Panc1 (cell line): Measurements from ENCODE around the gene OR4D1. TPM values are rescaled to one million over a fixed set of nuclear protein-coding genes. Genes with fewer than 3 reads are reported as not detected.

Source experiments
- ATAC-seq: fragments of 200-7000 bp; cut with Tn5 transposase; 2 replicates; pipeline ENCODE4 v1.9.1; 2020; ENCODE audit warnings: mild to moderate bottlenecking, moderate library complexity
- BruUV-seq: library from RNA; stranded (reverse); fragments of 400-500 nt; replicated peaks from 2 replicates; lab custom pipeline; 2021; lab: Mats Ljungman, UMichigan
- CTCF ChIA-PET: fragments of 300-600 bp; sonication (Branson Sonifier 250); formaldehyde crosslinking; loops from one replicate; lab custom pipeline; 2022; ENCODE audit warnings: antibody characterized with exemption; lab: Charles Lee
- POLR2A ChIA-PET: fragments of 300-600 bp; sonication (Branson Sonifier 250); formaldehyde crosslinking; loops from one replicate; lab custom pipeline; 2022; ENCODE audit warnings: antibody characterized with exemption; lab: Charles Lee
- DNase-seq: peaks from one replicate; pipeline ENCODE4 v3.0.0-alpha.2; 2010; ENCODE audit warnings: low read depth, low spot score
- H3K27ac ChIP-seq: 2 replicates; pipeline ENCODE4 v1.5.1; 2011; ENCODE audit warnings: mild to moderate bottlenecking, low read length, inconsistent platforms
- H3K27me3 ChIP-seq: fragments of 200-500 bp; sonication (Bioruptor generic); 2 replicates; pipeline ENCODE4 v1.6.0; 2014; ENCODE audit warnings: low read length, inconsistent platforms; ENCODE audit not compliant: control insufficient read depth, insufficient read depth
- H3K36me3 ChIP-seq: fragments of 200-500 bp; sonication (Bioruptor generic); 2 replicates; pipeline ENCODE4 v1.5.1; 2014; ENCODE audit warnings: inconsistent platforms, mild to moderate bottlenecking, low read length, moderate library complexity; ENCODE audit not compliant: control insufficient read depth, insufficient read depth
- H3K4me1 ChIP-seq: 2 replicates; pipeline ENCODE4 v1.5.1; 2011; ENCODE audit warnings: inconsistent platforms, mild to moderate bottlenecking, low read length, moderate library complexity; ENCODE audit not compliant: control insufficient read depth, insufficient read depth
- H3K4me3 ChIP-seq, 2 experiments: 2 replicates each; pipeline ENCODE4 v1.5.1; 2011 to 2012; ENCODE audit warnings: low read depth in 2 of 2, low read length in 2 of 2, mild to moderate bottlenecking in 2 of 2, inconsistent platforms in 1 of 2, moderate library complexity in 1 of 2
- H3K9me3 ChIP-seq: fragments of 200-500 bp; sonication (Bioruptor generic); 2 replicates; pipeline ENCODE4 v1.5.1; 2014; ENCODE audit warnings: low read depth, mild to moderate bottlenecking, inconsistent platforms, low read length, moderate library complexity; ENCODE audit not compliant: control insufficient read depth, insufficient read depth
- CTCF ChIP-seq: fragments of 450-650 bp; IDR thresholded peaks from 2 replicates; pipeline ENCODE4 v1.5.1; 2017; ENCODE audit warnings: mild to moderate bottlenecking
- POLR2AphosphoS5 ChIP-seq: IDR thresholded peaks from 2 replicates; pipeline ENCODE4 v1.6.1; 2012; ENCODE audit warnings: mild to moderate bottlenecking, low read depth, low read length, moderate library complexity
- REST ChIP-seq, 2 experiments: IDR thresholded peaks; 2 replicates each; pipeline ENCODE4 v1.6.1; 2011 to 2012; ENCODE audit warnings: low read depth in 2 of 2, control low read depth in 1 of 2, low read length in 1 of 2, mild to moderate bottlenecking in 1 of 2, moderate library complexity in 1 of 2; ENCODE audit not compliant: insufficient read depth in 1 of 2
- SIN3A ChIP-seq: IDR thresholded peaks from 2 replicates; pipeline ENCODE4 v1.6.1; 2012; ENCODE audit warnings: low read depth, mild to moderate bottlenecking, low read length, moderate library complexity, borderline replicate concordance; ENCODE audit not compliant: insufficient read depth
- TCF7L2 ChIP-seq: IDR thresholded peaks from 2 replicates; pipeline ENCODE4 v1.6.1; 2011; ENCODE audit warnings: mild to moderate bottlenecking, low read depth, low read length, inconsistent platforms
- in situ Hi-C: cut with HindIII; loops from 2 replicates; pipeline ENCODE4 v1.10.0; 2016; ENCODE audit warnings: low sequenced_read_pairs, low pct_unique_long_range_greater_than_20kb
- intact Hi-C: fragments of 100-400 bp; cut with micrococcal nuclease; formaldehyde crosslinking; loops from one replicate; pipeline ENCODE4 v1.10.0; 2022; ENCODE audit not compliant: unreplicated experiment
- total RNA-seq: library from RNA; stranded (reverse); gene quantifications from one replicate; pipeline ENCODE4 v1.2.1, GENCODE V29; 2021; ENCODE audit not compliant: unreplicated experiment

The OR4D1 gene
- total RNA-seq, 1 experiment from 2014 or later, result 0.05 TPM

- H3K27me3 ChIP-seq, result peaks cover 60% of the 10 kb centered on the region
- ChIA-PET CTCF (no interaction called here), POLR2A (interaction anchor here (0.5 kb wide), 1 partner anchor 15 kb away, joined by 6 read pairs; no protein-coding TSS in a partner anchor)
- TF ChIP-seq TCF7L2 (no peak), POLR2AphosphoS5 (no peak), SIN3A (no peak), REST (IDR thresholded peaks at IDR 0.05; ENCODE audit: insufficient read depth in 1 of 2, low read depth in 2 of 2, low read length in 1 of 2) (no peak), CTCF (no peak)
- peaks cover 8% of the 10 kb centered on the region; the same call in 1 of the 2 replicates for H3K9me3 ChIP-seq
- no TSS peak for BruUV-seq
- no peak overlapping the region for H3K4me3 ChIP-seq
- no peaks in the 10 kb centered on the region for H3K36me3 ChIP-seq
- no peak overlapping the region for H3K27ac ChIP-seq
- H3K4me1 ChIP-seq, result no peaks in the 10 kb centered on the region
- in situ Hi-C loops, result no loop called here
- intact Hi-C loops, result no loop called here
- ATAC-seq (no peak), DNase-seq (no peak)
Measured at GRCh38 chr17:58148609-58149008, 425 bp downstream of the OR4D1 start.

GRCh38 chr17:58150394-58150793 lies 2.2 kb downstream of the OR4D1 start:
- Histone ChIP-seq H3K4me1 (no peaks in the 10 kb centered on the region), H3K4me3 (no peak overlapping the region), H3K27ac (no peak overlapping the region), H3K27me3 (peaks cover 73% of the 10 kb centered on the region), H3K9me3 (no peaks in the 10 kb centered on the region), H3K36me3 (no peaks in the 10 kb centered on the region)
- POLR2A ChIA-PET, result no interaction called here
- ATAC-seq (no peak), DNase-seq (no peak)
- CTCF ChIA-PET, result no interaction called here
- BruUV-seq, result no TSS peak
- in situ Hi-C loops (no loop called here), intact Hi-C loops (no loop called here)
- TF ChIP-seq TCF7L2, result no peak
- no peak for TF ChIP-seq POLR2AphosphoS5
- TF ChIP-seq REST (IDR thresholded peaks at IDR 0.05; ENCODE audit: insufficient read depth in 1 of 2, low read depth in 2 of 2, low read length in 1 of 2), result no peak
- no peak for TF ChIP-seq CTCF
- TF ChIP-seq SIN3A, result no peak
